HG02588 (cell line): ENCODE measurements around the gene ELAVL1.

Source experiments
- ATAC-seq: cut with Tn5 transposase; IDR thresholded peaks from one replicate; pipeline ENCODE4 v1.9.1; 2021; ENCODE audit warnings: mild to moderate bottlenecking, moderate library complexity; ENCODE audit not compliant: unreplicated experiment

Gene ELAVL1

GRCh38 chr19:7912697-7913564 is 92.5 kb downstream of the ELAVL1 start:
- ATAC-seq: no peak

GRCh38 chr19:7912144-7912696 is 93.2 kb downstream of the ELAVL1 start:
- ATAC-seq: no peak

GRCh38 chr19:7911508-7912143 is 93.8 kb downstream of the ELAVL1 start:
- ATAC-seq: no peak

GRCh38 chr19:7910321-7911161 is 94.9 kb downstream of the ELAVL1 start:
- no peak for ATAC-seq

GRCh38 chr19:7909471-7910067 is 95.9 kb downstream of the ELAVL1 start:
- ATAC-seq: no peak

GRCh38 chr19:7908742-7909461 is 96.5 kb downstream of the ELAVL1 start:
- no peak for ATAC-seq
